T-helper 1 cell (primary cell): Measurements from ENCODE around the gene ZNF749.

ENCODE experiments used
- DNase-seq, 5 donors: peaks; one replicate each; pipeline ENCODE4 v3.0.0-alpha.2; 2012 to 2020
- total RNA-seq, 4 donors: gene quantifications; one replicate each; lab custom pipeline; 2026; lab: John Stamatoyannopoulos, UW

Gene ZNF749
- 4.0 to 15.9 (median 9.2) reads per million in 4 donors for total RNA-seq

- peak; percentile 89 to 97 (median 96) for DNase-seq
Measured at GRCh38 chr19:57435062-57435978, at the start of gene ZNF749. Gene ZNF749, plus strand, starts transcription at chr19:57435325. Its CDS starts 254 bp downstream, at chr19:57435579.

DNA sequence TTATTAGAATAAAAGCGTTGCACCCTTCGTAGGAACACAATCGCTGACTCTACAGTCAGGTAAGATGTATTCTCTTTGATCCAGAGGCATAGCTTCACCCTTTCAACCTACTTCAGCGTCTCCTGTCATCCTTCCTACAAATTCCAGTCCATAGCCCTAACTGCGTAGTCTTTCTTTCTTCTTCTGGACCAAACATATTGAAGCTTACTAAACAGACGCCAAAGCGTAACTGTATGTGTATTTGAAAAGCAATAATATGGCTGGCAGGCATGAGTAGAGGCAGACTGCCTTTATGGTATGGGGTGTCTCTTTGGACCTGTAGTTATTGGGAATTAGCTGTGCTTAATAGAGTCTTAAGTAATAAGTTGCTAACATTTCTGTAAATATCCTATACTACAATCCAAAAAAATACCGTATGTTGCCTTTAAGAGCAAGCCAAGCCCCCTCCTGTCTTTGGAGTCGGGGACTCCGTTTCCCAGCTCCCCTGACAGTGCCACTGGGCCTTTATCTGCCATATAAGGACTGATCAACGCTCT, 45.9 kb upstream of the ZNF749 start:
- DNase-seq = no peak

DNA sequence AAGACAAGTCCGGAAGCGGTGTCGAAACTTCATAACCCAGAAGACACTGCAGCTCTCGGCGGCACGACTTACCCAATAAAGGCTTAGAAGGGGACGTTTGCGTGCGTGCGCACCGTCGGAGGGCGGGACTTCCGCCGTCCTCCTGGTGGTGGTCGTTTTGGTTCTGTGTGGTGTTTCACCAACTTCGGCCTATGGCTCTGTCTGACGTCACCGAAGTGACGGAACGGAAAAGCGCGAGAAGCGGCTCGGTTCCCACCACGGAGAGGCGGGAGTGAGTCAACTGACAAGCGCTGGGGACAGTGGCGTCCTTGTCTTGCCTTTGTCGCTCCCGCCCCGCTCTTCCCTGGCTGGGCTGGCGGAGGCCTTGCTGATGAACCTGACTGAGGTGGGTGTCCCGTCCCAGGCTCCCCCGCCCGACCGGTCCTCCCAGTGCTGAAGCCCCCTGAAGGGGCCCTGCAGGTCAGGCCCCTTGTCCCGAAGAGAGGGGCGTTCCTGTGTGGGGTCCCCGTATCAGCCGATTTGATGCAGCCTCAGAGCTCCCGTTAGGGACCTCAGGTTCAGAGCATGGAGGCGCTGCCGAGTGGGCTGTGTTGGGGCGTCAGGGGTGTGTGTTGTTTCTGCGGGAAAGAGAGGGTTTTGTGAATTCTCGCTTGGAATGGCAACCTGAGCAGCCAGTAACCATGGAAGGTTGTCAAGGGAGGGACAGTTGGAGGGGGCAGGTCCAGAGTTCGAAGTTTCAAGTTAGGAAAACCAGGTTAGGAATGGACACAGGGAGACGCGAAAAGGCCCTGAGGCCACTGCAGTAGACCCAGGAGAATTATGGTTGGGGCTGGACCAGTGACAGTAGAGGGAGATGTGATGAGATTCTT, 45.2 kb upstream of the ZNF749 start, which contains the start of gene ZNF548:
Gene ZNF548 (plus strand): TSS at position 125 of the 869 bp plus-strand sequence. CDS start 246 bp downstream, at position 371.
- peak; percentile 93 to 97 (median 96) for DNase-seq

DNA sequence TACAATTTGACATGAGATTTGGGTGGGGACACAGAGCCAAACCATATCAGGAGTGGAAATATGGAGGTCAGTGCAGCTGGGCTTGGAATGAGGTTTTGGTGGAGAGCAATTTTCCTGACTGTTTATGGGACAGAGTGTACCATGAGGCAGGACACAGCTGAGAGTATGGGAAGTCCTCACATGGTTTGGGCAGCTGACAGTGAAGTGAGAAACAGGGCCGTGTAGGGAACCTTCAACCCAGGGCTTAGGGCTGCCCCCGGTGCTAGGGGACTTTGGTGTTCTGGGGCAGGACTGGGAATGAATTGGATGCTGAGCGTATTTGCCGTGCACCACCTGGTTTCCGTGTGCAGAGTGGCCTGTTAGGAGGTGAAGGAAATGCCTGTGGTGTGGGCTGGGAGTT, 39.4 kb upstream of the ZNF749 start:
- no peak for DNase-seq

GRCh38 chr19:57398868-57399267, 36.3 kb upstream of the ZNF749 start:
- no peak for DNase-seq

DNA sequence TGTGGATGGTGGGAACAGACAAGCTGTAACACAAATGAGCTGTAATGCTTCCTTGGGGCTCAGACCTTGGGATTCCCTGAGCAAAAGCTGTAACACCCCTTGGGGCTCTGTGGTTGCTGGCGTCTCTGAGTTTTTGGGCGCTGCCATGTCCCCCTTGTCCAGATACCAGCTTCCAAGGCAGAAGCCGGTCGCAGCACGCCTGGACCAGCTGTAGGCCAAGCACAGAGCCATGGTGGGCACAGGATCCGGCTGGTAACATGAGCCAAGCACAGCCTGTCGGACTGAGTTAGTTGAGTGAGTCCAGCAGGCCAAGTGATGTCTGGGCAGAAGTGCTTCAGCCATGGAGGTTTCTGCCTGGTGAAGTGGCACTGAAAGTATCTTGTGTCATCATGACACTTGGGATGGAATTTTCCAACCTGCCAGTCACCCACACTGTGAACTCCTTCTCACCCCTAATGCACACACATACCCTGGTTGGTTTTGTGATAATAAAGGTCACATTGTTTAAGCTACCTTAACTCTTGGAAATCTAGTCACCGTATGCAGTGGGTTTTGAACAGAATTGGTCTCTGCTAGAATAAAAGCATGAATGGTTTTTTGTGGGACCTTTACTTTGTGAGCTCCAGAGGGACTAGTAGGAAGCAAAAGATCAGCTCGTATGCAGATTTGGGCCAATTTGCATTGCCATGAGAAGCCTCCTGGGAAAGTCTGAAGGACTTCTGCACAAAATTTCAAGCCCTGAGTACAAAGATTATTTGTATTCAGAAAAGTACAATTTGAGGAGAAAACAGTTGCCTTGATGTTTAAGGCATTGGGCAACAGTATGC, 31.2 kb upstream of the ZNF749 start:
- DNase-seq = no peak

DNA sequence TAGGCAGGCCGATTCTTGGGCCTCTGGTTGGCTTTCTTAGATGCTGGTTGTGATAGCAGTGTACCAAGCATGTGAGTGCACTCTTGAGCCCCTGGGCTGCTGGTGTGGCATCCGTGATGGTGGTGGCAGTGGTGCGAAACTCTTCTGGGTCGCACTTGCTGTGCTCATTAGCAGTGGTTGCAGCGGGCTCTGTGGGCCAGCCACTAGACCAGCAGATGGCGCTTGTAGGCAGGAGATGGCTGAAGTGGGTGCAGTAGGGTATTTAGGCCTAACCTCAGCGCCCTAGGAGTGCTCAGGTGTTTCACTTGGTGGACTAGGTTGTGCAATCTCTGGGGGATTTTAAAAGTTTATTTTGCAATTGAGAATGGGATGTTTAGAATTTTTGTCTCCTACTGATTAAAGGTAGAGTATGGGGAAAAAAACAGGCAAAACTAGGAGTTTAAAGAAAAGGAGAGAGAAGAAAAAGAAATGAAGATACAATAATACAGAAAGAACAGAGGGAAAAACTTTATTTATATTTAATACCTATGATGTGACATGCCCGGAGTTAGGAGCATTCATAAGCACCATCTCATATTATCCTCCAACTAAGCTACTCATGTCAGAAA, 28.5 kb upstream of the ZNF749 start:
- DNase-seq = peak; percentile 30 to 66 (median 54)

GRCh38 chr19:57410877-57411671, 24.1 kb upstream of the ZNF749 start, which contains the start of gene ZNF17:
Gene ZNF17, plus strand, starts transcription at chr19:57411161. Its CDS starts 2,455 bp downstream, at chr19:57413616.
- peak; percentile 81 to 92 (median 90) for DNase-seq

DNA sequence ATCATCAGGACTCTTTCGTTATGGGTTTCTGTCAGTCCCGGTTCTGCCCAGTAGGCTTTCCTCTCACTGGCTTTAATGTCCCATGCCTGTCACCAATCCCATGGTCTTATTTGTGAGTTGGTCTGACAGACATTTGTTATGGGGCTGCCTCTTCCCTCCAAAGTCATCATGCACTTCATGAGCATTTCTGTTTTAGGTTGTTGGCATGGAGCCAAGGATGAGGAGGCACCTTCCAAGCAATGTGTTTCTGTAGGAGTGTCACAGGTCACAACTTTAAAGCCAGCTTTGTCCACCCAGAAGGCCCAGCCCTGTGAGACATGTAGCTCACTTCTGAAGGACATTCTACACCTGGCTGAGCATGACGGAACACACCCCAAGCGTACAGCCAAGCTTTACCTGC, 15.7 kb upstream of the ZNF749 start:
- no peak for DNase-seq

DNA sequence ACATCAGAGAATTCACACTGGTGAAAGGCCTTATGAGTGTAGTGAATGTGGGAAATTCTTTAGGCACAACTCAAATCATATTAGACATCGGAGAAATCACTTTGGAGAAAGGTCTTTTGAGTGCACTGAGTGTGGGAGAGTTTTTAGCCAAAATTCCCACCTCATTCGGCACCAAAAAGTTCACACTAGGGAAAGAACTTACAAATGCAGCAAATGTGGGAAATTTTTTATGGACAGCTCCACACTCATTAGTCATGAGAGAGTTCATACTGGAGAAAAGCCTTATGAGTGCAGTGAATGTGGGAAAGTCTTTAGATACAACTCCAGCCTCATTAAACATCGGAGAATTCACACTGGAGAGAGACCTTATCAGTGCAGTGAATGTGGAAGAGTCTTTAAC, 14.1 kb upstream of the ZNF749 start:
- no peak for DNase-seq

DNA sequence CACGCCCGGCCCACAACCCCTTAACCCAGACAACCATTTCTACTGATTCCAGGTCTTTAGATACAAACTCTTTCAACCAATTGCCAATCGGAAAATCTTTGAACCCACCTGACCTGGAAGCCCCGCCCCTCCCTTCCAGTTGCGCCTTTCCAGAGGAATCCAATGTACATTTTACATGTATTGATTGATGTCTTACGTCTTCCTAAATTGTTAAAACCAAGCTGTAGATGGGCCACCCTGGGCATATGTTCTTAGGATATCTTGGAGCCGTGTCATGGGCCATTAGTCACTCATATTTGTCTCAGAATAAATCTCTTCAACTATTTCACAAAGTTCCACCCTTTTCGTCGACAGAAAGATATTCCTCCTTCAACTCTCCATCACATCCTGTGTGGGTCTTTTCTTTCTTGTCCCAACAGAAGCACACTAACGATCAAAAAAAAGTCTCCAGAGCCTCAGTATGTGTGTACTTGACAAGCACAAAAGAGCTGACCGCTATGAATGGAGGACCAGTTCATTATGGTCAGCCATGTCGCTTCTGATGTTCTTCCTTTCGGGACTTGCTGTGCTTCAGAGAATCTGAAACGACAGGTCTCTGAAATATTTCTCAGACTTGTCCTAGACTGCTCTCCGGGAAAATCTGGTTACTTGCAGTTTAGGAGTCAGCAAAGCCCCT, 601 bp upstream of the ZNF749 start:
- no peak for DNase-seq

DNA sequence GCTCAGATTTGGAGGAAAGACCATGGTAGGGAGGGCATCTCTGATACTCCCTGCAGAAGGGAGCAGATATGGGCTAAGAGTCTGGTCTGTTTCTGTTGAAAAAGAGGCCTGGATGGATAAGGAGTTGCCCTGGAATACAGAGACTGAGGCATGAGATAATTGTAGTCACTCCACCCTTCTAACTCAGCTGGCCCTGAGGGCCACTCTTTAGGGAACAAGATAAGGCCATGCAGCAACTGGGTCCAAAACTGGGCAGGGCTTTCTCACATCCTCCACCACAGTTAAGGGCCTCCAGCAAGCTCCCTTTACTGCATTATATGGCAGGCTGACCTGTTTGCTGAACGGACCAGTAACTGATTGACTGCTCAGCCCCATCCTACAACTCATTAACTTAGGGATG, 1.3 kb downstream of the ZNF749 start:
- DNase-seq = no peak

- DNase-seq = no peak
Measured at GRCh38 chr19:57437931-57438330, 2.8 kb downstream of the ZNF749 start.

GRCh38 chr19:57438925-57439324, 3.8 kb downstream of the ZNF749 start:
- DNase-seq = no peak

DNA sequence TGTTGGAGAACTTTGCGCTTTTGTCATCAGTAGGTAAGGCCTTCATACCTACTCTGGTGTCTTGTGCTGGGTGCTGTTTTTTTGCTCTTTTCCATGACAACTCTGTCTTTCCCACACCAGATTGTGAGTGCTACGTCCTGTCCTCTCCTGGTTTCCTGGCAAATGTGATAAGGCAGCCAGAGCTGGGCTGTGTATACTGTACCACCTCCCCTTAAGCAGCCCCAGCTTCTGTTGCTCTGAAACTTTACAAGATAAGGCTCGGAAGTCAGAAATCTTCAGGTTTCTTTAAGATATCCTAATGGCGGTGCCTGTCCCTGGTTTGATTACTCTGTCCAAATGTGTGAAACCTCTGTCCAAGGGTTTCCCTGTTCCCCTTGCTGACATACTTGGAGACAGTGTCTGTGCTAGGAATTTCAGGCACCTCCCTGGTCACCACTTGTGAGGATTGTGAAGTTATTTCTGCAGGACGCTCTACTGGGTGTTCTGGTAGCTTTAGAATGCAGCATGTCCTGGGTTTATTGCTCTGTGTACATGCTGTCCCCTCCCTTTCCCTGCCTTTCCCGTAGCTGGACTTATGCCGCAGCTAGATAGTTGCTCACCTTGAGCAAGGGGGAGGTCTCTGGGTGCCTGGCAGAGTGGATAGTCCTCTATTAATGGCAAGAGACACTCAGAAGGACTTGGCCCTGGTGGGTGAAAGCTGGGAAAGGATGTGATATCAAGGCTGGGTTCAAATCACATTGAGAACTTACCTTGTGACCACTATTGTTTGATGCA, 7.0 kb downstream of the ZNF749 start:
- DNase-seq = no peak

DNA sequence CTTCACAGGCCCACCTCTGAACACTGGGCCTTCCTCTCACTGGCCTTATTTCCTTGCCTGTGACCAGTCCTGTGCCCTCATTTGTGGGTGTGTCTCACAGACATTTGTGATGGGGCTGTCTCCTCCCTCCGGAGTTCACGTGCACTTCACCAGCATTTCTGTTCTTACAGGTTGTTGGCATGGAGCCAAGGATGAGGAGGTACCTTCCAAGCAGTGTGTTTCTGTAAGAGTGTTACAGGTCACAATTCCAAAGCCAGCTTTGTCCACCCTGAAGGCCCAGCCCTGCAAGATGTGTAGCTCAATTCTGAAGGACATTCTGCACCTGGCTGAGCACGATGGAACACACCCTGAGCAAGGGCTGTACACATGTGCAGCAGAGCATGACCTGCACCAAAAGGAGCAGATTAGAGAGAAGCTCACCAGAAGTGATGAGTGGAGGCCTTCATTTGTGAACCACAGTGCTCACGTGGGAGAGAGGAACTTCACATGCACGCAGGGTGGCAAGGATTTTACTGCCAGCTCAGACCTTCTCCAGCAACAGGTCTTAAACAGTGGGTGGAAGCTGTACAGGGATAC, 8.1 kb downstream of the ZNF749 start:
- no peak for DNase-seq

GRCh38 chr19:57452307-57452706, 17.2 kb downstream of the ZNF749 start:
- no peak for DNase-seq

- peak in 1 of 5 donors; percentile 32 for DNase-seq
Measured at GRCh38 chr19:57465680-57466381, 30.7 kb downstream of the ZNF749 start.
